GM12878 (cell line): ENCODE data around the gene CYP3A4. TPM values are rescaled to one million over a fixed set of nuclear protein-coding genes. Genes with fewer than 3 reads are reported as not detected.

Experiments
- ATAC-seq: fragments of 200-7000 bp; cut with Tn5 transposase; 3 replicates; pipeline ENCODE4 v1.9.1; 2020; ENCODE audit warnings: mild to moderate bottlenecking, moderate library complexity
- BruUV-seq: library from RNA; stranded (reverse); fragments of 400-500 nt; replicated peaks from 2 replicates; lab custom pipeline; 2021; lab: Mats Ljungman, UMichigan
- CTCF ChIA-PET: fragments of 300-600 bp; sonication (Branson Sonifier 250); formaldehyde crosslinking; extraction: SDS; loops from one replicate; lab custom pipeline; 2021; ENCODE audit warnings: inconsistent platforms; lab: Yijun Ruan, JAX
- POLR2A ChIA-PET: fragments of 350-600 bp; formaldehyde crosslinking; extraction: SDS; loops from one replicate; lab custom pipeline; 2021; ENCODE audit warnings: inconsistent platforms; lab: Charles Lee
- RAD21 ChIA-PET: fragments of 300-600 bp; sonication (Branson Sonifier 250); formaldehyde crosslinking; loops from one replicate; lab custom pipeline; 2023; ENCODE audit warnings: antibody characterized with exemption; ENCODE audit not compliant: unreplicated experiment; lab: Charles Lee
- SMC1A ChIA-PET: fragments of 300-600 bp; sonication (Branson Sonifier 250); formaldehyde crosslinking; loops from one replicate; lab custom pipeline; 2023; ENCODE audit not compliant: unreplicated experiment, uncharacterized antibody; lab: Charles Lee
- DNase-seq: peaks from one replicate; pipeline ENCODE4 v3.0.0-alpha.2; 2011; ENCODE audit warnings: low read depth, low spot score
- FAIRE-seq: peaks from 3 replicates; lab custom pipeline; 2011; peaks lifted over from hg19 to GRCh38; lab: Jason Lieb, UNC
- H2AFZ ChIP-seq: 2 replicates; pipeline ENCODE4 v1.6.0; 2011; ENCODE audit warnings: low read depth, low read length, control low read depth; ENCODE audit not compliant: control insufficient read depth
- H3K27ac ChIP-seq: 2 replicates; pipeline ENCODE4 v1.5.1; 2011; ENCODE audit warnings: control low read depth; ENCODE audit not compliant: control insufficient read depth, insufficient read depth
- H3K27me3 ChIP-seq, 2 experiments: replicated peaks in 1 of 2; 2 replicates each; pipeline versions ENCODE4 v1.6.0 to v1.6.1; 2011; ENCODE audit warnings: low read length in 1 of 2; ENCODE audit not compliant: control insufficient read depth in 2 of 2, insufficient read depth in 2 of 2
- H3K36me3 ChIP-seq, 2 experiments: 2 replicates each; pipeline ENCODE4 v1.5.1; 2011; ENCODE audit warnings: low read length in 1 of 2; ENCODE audit not compliant: control insufficient read depth in 2 of 2, insufficient read depth in 2 of 2
- H3K4me1 ChIP-seq: 2 replicates; pipeline ENCODE4 v1.6.1; 2011; ENCODE audit warnings: mild to moderate bottlenecking, low read length, moderate library complexity, mixed read lengths; ENCODE audit not compliant: control insufficient read depth, insufficient read depth
- H3K4me2 ChIP-seq: 2 replicates; pipeline ENCODE4 v1.6.0; 2011; ENCODE audit warnings: control low read depth; ENCODE audit not compliant: control insufficient read depth, insufficient read depth
- H3K4me3 ChIP-seq: fragments of 200-600 bp; sonication (generic); 2 replicates; pipeline ENCODE4 v1.5.1; 2016
- H3K79me2 ChIP-seq: 2 replicates; pipeline ENCODE4 v1.6.0; 2011; ENCODE audit warnings: low read length; ENCODE audit not compliant: control insufficient read depth, insufficient read depth
- H3K9ac ChIP-seq: 2 replicates; pipeline ENCODE4 v1.8.0; 2011; ENCODE audit warnings: low read length, control low read depth, mixed read lengths; ENCODE audit not compliant: control insufficient read depth, insufficient read depth
- H3K9me3 ChIP-seq: replicated peaks from 3 replicates; pipeline ENCODE4 v1.5.1; 2011; ENCODE audit warnings: mild to moderate bottlenecking, low read length; ENCODE audit not compliant: control insufficient read depth, insufficient read depth
- H4K20me1 ChIP-seq: 2 replicates; pipeline ENCODE4 v1.6.0; 2011; ENCODE audit not compliant: control insufficient read depth, insufficient read depth
- BCL3 ChIP-seq: IDR thresholded peaks from 2 replicates; pipeline ENCODE4 v1.6.1; 2011; ENCODE audit warnings: borderline replicate concordance, low read depth, mild to moderate bottlenecking, moderate library complexity, low read length; ENCODE audit not compliant: insufficient read depth, poor library complexity, severe bottlenecking
- BMI1 ChIP-seq: fragments of 450-650 bp; IDR thresholded peaks from 2 replicates; pipeline ENCODE4 v1.6.1; 2016; ENCODE audit warnings: mild to moderate bottlenecking, moderate library complexity, borderline replicate concordance
- CBFB ChIP-seq: IDR thresholded peaks from 2 replicates; pipeline ENCODE4 v1.6.1; 2016; ENCODE audit warnings: antibody characterized with exemption, low read depth
- CREM ChIP-seq: IDR thresholded peaks from 2 replicates; pipeline ENCODE4 v1.6.1; 2014; ENCODE audit warnings: antibody characterized with exemption, low read depth
- DPF2 ChIP-seq: fragments of 450-650 bp; IDR thresholded peaks from 2 replicates; pipeline ENCODE4 v1.6.1; 2017; ENCODE audit warnings: mild to moderate bottlenecking
- EP300 ChIP-seq, 2 experiments: fragments of 150-350 bp in 1 of 2; IDR thresholded peaks; 2 replicates each; pipeline ENCODE4 v1.6.1; 2011 to 2012; ENCODE audit warnings: low read depth in 2 of 2, low read length in 2 of 2, borderline replicate concordance in 1 of 2, improper control_type of control experiment in 1 of 2, inconsistent platforms in 1 of 2; ENCODE audit not compliant: control insufficient read depth in 1 of 2
- ETV6 ChIP-seq, 2 experiments: fragments of 450-650 bp in 1 of 2; IDR thresholded peaks in 1 of 2; conservative IDR thresholded peaks in 1 of 2; 2 replicates each; pipeline ENCODE4 v1.6.1; 2014; ENCODE audit warnings: antibody characterized with exemption in 1 of 2, borderline replicate concordance in 1 of 2, low read depth in 1 of 2, mild to moderate bottlenecking in 1 of 2, moderate library complexity in 1 of 2
- GATAD2B ChIP-seq: fragments of 450-650 bp; conservative IDR thresholded peaks from 2 replicates; pipeline ENCODE4 v1.6.1; 2017; ENCODE audit warnings: low read depth, mild to moderate bottlenecking, moderate library complexity
- HDGF ChIP-seq: fragments of 450-650 bp; IDR thresholded peaks from 2 replicates; pipeline ENCODE4 v1.6.1; 2016; ENCODE audit warnings: antibody characterized with exemption
- IKZF1 ChIP-seq: fragments of 450-650 bp; conservative IDR thresholded peaks from 2 replicates; pipeline ENCODE4 v1.6.1; 2017; ENCODE audit warnings: antibody characterized with exemption, mild to moderate bottlenecking
- NFYA ChIP-seq: IDR thresholded peaks from 2 replicates; pipeline ENCODE4 v1.6.1; 2011; ENCODE audit warnings: low read depth, mild to moderate bottlenecking, low read length, improper control_type of control experiment, borderline replicate concordance
- PAX5 ChIP-seq: IDR thresholded peaks from 2 replicates; pipeline ENCODE4 v1.6.1; 2011; ENCODE audit warnings: low read depth, low read length, borderline replicate concordance
- POLR2AphosphoS2 ChIP-seq: IDR thresholded peaks from 2 replicates; pipeline ENCODE4 v1.6.1; 2011; ENCODE audit warnings: low read depth, mild to moderate bottlenecking, low read length, improper control_type of control experiment, moderate library complexity
- STAT1 ChIP-seq: fragments of 450-650 bp; conservative IDR thresholded peaks from 2 replicates; pipeline ENCODE4 v1.6.1; 2014; ENCODE audit warnings: antibody characterized with exemption, mild to moderate bottlenecking
- WRNIP1 ChIP-seq: IDR thresholded peaks from 2 replicates; pipeline ENCODE4 v1.6.1; 2011; ENCODE audit warnings: low read depth, low read length, improper control_type of control experiment, borderline replicate concordance
- WGBS: methylation state at CpG from one replicate; pipeline ENCODE4 v1.1.6; 2016; ENCODE audit warnings: low lambda C conversion rate; ENCODE audit not compliant: insufficient replicate concordance, insufficient coverage; ENCODE audit errors: missing lambda C conversion rate; 5-methylcytosine and 5-hydroxymethylcytosine counted together
- in situ Hi-C: fragments of 300-500 bp; cut with MboI; formaldehyde crosslinking; loops from 9 replicates; pipeline ENCODE4 v1.14.3; 2018; ENCODE audit warnings: mixed read lengths
- intact Hi-C: fragments of 100-400 bp; cut with micrococcal nuclease; formaldehyde crosslinking; loops from one replicate; pipeline ENCODE4 v1.14.2; 2022; ENCODE audit not compliant: unreplicated experiment
- polyA plus RNA-seq, 11 experiments: library from polyadenylated mRNA; depleted of rRNA in 4 of 11; unstranded in 6 of 11; stranded (reverse) in 5 of 11; fragments of >200 nt; fragmentation: Nextera tagmentation in 4 of 11; fragmentation: Illumina TruSeq in 1 of 11; extraction: Ambion mirVana in 4 of 11; extraction: Trizol in 1 of 11; gene quantifications; 1 replicate in 1 of 11; 2 replicates in 10 of 11; pipeline versions ENCODE4 v1.2.1 to v1.2.3, GENCODE V29; 2011 to 2016; ENCODE audit warnings: inconsistent platforms in 2 of 11, missing spikeins in 2 of 11, low read depth in 1 of 11
- total RNA-seq, 4 experiments: library from RNA; depleted of rRNA in 3 of 4; stranded (reverse); fragments of >200 nt in 3 of 4; fragmentation: Illumina TruSeq in 1 of 4; extraction: Trizol in 1 of 4; gene quantifications; 2 replicates each; pipeline versions ENCODE4 v1.2.1 to v1.2.3, GENCODE V29; 2013 to 2021
- TF ChIP-seq, protein P1 (sequence below): IDR thresholded peaks from 2 replicates; pipeline ENCODE4 v1.6.1; 2011; ENCODE audit warnings: low read depth, low read length, improper control_type of control experiment, borderline replicate concordance

CYP3A4 gene
- total and polyA plus RNA-seq, 10 of the 15 experiments (the other 5 are each of a cell fraction or from before 2014, with no cell fraction given): 0.02 to 0.21 (median 0.04) TPM; not detected in 7

DNA sequence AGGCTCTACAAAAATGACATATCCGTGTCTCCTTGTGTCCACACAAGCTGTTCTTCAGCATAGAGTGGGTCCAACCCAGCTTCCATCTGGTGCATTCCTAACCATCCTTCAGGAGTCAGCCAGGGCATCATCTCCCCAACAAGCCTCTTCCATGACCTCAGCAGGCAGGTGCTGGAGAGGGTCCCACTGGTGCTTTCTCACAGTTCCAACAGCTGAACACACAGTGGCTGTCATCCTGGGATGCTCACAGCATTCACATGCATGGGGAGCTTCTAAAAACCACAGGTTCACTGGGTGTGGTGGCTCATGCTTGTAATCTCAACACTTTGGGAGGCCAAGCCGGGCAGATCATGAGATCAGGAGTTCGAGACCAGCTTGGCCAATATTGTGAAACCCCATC lies 6.4 kb upstream of the CYP3A4 start:
- no peak overlapping the region for H3K4me2 ChIP-seq

DNA sequence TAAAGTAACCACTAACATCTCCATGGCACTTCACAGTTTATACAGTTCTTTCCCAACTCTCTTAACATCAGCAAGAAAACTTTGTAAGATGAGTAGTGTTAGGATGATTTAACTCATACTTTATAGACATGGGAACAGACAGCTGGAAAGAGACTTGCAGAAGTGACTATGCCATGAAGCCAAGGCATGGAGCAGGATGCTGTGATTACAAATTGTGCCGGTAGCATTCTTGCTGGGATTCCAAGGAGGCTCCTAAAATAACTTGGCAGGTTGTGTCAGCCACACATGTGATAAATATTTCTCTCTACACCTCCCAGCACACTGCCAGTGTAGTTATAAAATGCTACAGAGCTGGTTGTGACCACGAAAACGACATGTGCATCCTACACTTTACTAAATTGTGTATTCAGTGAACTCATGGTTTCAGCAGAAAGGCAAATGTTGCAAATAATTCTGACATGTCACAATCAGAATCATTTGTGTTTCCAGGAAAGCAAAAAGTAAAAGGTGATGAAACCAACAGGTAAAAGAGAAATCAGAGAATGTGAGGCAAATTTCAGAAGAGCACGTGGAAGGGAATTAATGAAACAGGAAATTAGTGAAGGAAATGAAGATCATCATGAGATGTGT lies 5.6 kb upstream of the CYP3A4 start:
- H4K20me1 ChIP-seq: no peaks in the 10 kb centered on the region
- no peak overlapping the region for H3K4me3 ChIP-seq
- intact Hi-C loops: no loop called here
- no peaks in the 10 kb centered on the region for H3K36me3 ChIP-seq
- ChIA-PET CTCF (no interaction called here), SMC1A (no interaction called here), POLR2A (no interaction called here), RAD21 (no interaction called here)
- no peak overlapping the region for H3K4me2 ChIP-seq
- ATAC-seq: no peak
- H3K9me3 ChIP-seq: peaks cover 3% of the 10 kb centered on the region; the same call in 2 of the 3 replicates
- no peak overlapping the region for H2AFZ ChIP-seq
- no peaks in the 10 kb centered on the region; a peak in 1 of 4 replicates for H3K27me3 ChIP-seq
- 31% methylated on average over 4 of the region's 4 CpGs for WGBS
- TF ChIP-seq WRNIP1 (no peak), CBFB (no peak), STAT1 (no peak), HDGF (no peak), CREM (no peak), BCL3 (no peak), IKZF1 (no peak), ETV6 (conservative IDR thresholded peaks at IDR 0.05 in 1 of 2, IDR thresholded peaks at IDR 0.05 in 1 of 2; ENCODE audit: borderline replicate concordance in 1 of 2, low read depth in 1 of 2) (no peak), POLR2AphosphoS2 (no peak)
- DNase-seq: no peak
- H3K79me2 ChIP-seq: no peaks in the 10 kb centered on the region
- H3K9ac ChIP-seq: no peak overlapping the region
- FAIRE-seq: no peak
- in situ Hi-C loops: no loop called here
- H3K4me1 ChIP-seq: no peaks in the 10 kb centered on the region; the same call in 1 of the 2 replicates
- H3K27ac ChIP-seq: no peak overlapping the region
- BruUV-seq: no TSS peak

More for the DNA sequence above, 6.4 kb upstream of the CYP3A4 start:
- in situ Hi-C loops (no loop called here), intact Hi-C loops (no loop called here)
- H3K9ac ChIP-seq: no peak overlapping the region
- no peak overlapping the region for H2AFZ ChIP-seq
- H4K20me1 ChIP-seq: no peaks in the 10 kb centered on the region
- no peaks in the 10 kb centered on the region; the same call in 1 of the 2 replicates for H3K4me1 ChIP-seq
- no peak for ATAC-seq
- H3K79me2 ChIP-seq: no peaks in the 10 kb centered on the region
- no peak overlapping the region for H3K27ac ChIP-seq
- RAD21 ChIA-PET: no interaction called here
- H3K9me3 ChIP-seq: peaks cover 3% of the 10 kb centered on the region; the same call in 2 of the 3 replicates
- WGBS: 21% methylated on average over 3 of the region's 3 CpGs
- no peaks in the 10 kb centered on the region for H3K36me3 ChIP-seq
- TF ChIP-seq NFYA (no peak), DPF2 (no peak), EP300 (IDR thresholded peaks at IDR 0.05; ENCODE audit: borderline replicate concordance in 1 of 2, control insufficient read depth in 1 of 2, low read depth in 2 of 2, low read length in 2 of 2) (no peak), GATAD2B (no peak), PAX5 (no peak), BMI1 (no peak)
- TF ChIP-seq, protein P1, sequence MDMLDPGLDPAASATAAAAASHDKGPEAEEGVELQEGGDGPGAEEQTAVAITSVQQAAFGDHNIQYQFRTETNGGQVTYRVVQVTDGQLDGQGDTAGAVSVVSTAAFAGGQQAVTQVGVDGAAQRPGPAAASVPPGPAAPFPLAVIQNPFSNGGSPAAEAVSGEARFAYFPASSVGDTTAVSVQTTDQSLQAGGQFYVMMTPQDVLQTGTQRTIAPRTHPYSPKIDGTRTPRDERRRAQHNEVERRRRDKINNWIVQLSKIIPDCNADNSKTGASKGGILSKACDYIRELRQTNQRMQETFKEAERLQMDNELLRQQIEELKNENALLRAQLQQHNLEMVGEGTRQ: no peak
- FAIRE-seq: no peak
- SMC1A ChIA-PET: no interaction called here
- no peaks in the 10 kb centered on the region; a peak in 1 of 4 replicates for H3K27me3 ChIP-seq
- POLR2A ChIA-PET: no interaction called here
- no TSS peak for BruUV-seq
- no peak overlapping the region for H3K4me3 ChIP-seq
- no peak for DNase-seq
- CTCF ChIA-PET: no interaction called here
